Upper lobe of left lung (tissue), 4 donors: ENCODE results near the gene AGBL5.

Experiments
- EP300 ChIP-seq, 4 donors: sonication (generic); formaldehyde crosslinking; IDR thresholded peaks; one replicate each; pipeline ENCODE4 v1.5.1; 2017; ENCODE audit warnings: antibody characterized with exemption in 4 of 4, control low read depth in 2 of 4
- POLR2A ChIP-seq, 4 donors: fragments of 450-650 bp; IDR thresholded peaks; one replicate each; pipeline ENCODE4 v1.5.1; 2016 to 2017; ENCODE audit warnings: antibody characterized with exemption in 4 of 4, mild to moderate bottlenecking in 2 of 4
- POLR2AphosphoS5 ChIP-seq, 2 donors: sonication (generic); formaldehyde crosslinking; IDR thresholded peaks; one replicate each; pipeline ENCODE4 v1.5.1; 2017; ENCODE audit warnings: antibody characterized with exemption in 2 of 2
- TF ChIP-seq, protein P1 (sequence below), 6 experiments: fragments of 450-650 bp in 4 of 6; fragments of 200-600 bp in 2 of 6; sonication (generic) in 2 of 6; IDR thresholded peaks; one replicate each; pipeline ENCODE4 v1.5.1; 2016 to 2019; ENCODE audit warnings: antibody characterized with exemption in 6 of 6

DNA sequence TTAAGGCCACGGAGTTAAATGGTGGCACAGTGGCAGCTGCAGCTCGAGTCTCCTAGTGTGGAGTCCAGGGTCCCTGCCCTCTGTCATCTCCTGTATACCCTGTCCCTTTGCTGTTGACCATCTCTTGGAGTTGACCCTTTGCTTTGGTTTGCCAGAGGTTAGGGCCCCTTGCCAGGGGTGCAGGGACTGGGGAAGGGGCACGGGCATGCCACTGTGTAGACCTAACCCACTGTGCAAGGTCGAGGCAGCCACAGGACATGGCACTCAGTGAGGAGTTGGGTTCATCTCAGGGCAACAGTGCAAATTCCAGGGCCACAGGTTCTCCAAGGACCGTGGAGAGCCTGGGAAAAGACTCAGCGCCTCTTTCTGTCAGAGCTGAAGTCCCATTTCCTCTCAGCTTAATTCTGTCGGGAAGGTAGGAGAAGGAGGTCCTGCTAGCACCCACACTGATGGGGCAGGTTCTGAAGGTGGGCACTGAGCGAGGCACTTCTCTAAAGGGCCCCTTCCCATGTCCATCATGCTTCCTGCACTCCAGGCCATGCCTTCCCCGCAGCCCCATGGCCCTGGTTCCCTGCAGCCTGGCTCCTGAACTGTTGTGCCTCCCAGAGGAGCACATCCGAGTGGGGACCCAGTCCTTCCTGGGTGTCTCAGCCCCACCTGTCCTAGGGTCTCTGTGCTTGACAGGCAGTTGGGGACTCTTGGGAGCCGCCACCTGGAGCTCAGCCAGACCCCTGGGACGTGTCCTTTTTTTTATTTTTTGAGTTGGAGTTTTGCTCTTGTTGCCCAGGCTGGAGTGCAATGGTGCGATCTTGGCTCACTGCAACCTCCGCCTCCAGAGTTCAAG lies 37.9 kb downstream of the AGBL5 start:
- TF ChIP-seq POLR2A (IDR thresholded peaks at IDR 0.05): no peak
- TF ChIP-seq, protein P1, sequence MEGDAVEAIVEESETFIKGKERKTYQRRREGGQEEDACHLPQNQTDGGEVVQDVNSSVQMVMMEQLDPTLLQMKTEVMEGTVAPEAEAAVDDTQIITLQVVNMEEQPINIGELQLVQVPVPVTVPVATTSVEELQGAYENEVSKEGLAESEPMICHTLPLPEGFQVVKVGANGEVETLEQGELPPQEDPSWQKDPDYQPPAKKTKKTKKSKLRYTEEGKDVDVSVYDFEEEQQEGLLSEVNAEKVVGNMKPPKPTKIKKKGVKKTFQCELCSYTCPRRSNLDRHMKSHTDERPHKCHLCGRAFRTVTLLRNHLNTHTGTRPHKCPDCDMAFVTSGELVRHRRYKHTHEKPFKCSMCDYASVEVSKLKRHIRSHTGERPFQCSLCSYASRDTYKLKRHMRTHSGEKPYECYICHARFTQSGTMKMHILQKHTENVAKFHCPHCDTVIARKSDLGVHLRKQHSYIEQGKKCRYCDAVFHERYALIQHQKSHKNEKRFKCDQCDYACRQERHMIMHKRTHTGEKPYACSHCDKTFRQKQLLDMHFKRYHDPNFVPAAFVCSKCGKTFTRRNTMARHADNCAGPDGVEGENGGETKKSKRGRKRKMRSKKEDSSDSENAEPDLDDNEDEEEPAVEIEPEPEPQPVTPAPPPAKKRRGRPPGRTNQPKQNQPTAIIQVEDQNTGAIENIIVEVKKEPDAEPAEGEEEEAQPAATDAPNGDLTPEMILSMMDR (IDR thresholded peaks at IDR 0.05): no peak
- TF ChIP-seq POLR2AphosphoS5 (IDR thresholded peaks at IDR 0.05): no peak
- no peak for TF ChIP-seq EP300 (IDR thresholded peaks at IDR 0.05)
